T-helper 2 cell treated with Interferon-gamma antibody and Interleukin-4, amounts not matched to agents 5 μg/mL and 100 μg/mL, for 36 hours (primary cell): ENCODE measurements around the gene CNPY2.
"Not testable (repeated sequence)": the region's sequence is repeated elsewhere in the genome, so short reads cannot be mapped to it uniquely, and the experiment has no call there.

ENCODE experiments used
- DNase-seq: peaks from one replicate; pipeline ENCODE4 v3.0.0; 2021; ENCODE audit warnings: low spot score
- H3K27ac Mint-ChIP-seq: one replicate; pipeline ENCODE4 v1.8.0; 2021; ENCODE audit warnings: mild to moderate bottlenecking, mixed read lengths
- H3K27me3 Mint-ChIP-seq: one replicate; pipeline ENCODE4 v1.8.0; 2021; ENCODE audit warnings: low read depth, mixed read lengths
- H3K36me3 Mint-ChIP-seq: one replicate; pipeline ENCODE4 v1.8.0; 2021; ENCODE audit warnings: low read depth, mixed read lengths
- H3K4me1 Mint-ChIP-seq: one replicate; pipeline ENCODE4 v1.8.0; 2021; ENCODE audit warnings: low read depth, mixed read lengths
- H3K4me3 Mint-ChIP-seq: one replicate; pipeline ENCODE4 v1.8.0; 2022; ENCODE audit warnings: mild to moderate bottlenecking, moderate library complexity, mixed read lengths
- H3K9me3 Mint-ChIP-seq: one replicate; pipeline ENCODE4 v1.8.0; 2021; ENCODE audit warnings: mixed read lengths

Gene CNPY2

DNA sequence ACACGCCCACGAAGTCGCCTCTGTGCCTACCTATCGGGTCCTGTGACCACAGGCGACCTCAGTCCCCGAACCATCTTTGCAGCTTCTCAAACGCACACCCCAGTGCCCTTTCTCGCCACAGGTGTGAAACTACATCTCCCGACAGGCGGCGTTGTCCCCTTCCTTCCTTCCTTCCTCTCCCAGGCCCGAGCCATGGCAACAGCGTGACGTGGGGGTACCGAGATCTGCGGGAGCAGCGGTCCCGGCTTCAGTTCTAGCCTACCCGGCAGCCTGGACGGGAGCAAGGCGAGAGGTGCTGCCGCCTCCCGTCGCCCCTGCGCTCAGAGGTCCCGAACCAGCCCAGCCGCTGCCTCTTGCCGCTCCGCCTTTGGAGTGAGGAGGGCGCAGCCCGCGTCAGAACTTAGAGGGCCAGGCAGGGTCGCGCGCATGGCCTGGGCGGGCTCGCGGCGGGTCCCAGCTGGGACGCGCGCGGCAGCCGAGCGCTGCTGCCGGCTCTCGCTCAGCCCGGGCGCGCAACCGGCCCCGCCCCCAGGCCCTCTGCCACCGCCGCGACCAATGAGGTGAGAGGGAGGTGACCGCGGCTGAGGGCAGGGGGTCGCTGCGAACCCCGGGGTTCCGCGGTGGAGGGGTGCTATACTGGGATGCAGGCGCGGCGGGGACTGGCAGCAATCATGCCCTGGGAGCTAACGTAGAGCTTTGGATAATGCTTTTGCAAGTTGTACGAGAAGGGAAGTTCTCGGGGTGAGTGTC lies 48.9 kb downstream of the CNPY2 start, which contains the start of gene COQ10A:
Gene COQ10A, plus strand, starts transcription at position 250 of the 750 bp plus-strand sequence. Its CDS starts 177 bp downstream, at position 427.
- Mint-ChIP-seq H3K27me3 (no peaks in the 10 kb centered on the region), H3K4me3 (peak within 1 kb of the TSS; percentile 95), H3K4me1 (peaks cover 13% of the 10 kb centered on the region), H3K9me3 (no peaks in the 10 kb centered on the region), H3K27ac (peak within 1 kb of the TSS; percentile 93), H3K36me3 (peaks cover 15% of the 10 kb centered on the region)
- peak; percentile 83 for DNase-seq

- Mint-ChIP-seq H3K4me3 (peak overlapping the region; percentile 95), H3K27ac (peak overlapping the region; percentile 93), H3K4me1 (peaks cover 13% of the 10 kb centered on the region), H3K36me3 (peaks cover 12% of the 10 kb centered on the region)
- DNase-seq, H3K9me3 Mint-ChIP-seq, H3K27me3 Mint-ChIP-seq: not testable (repeated sequence)
These were observed 49.6 kb downstream of the CNPY2 start for GRCh38 chr12:56266068-56266692.

DNA sequence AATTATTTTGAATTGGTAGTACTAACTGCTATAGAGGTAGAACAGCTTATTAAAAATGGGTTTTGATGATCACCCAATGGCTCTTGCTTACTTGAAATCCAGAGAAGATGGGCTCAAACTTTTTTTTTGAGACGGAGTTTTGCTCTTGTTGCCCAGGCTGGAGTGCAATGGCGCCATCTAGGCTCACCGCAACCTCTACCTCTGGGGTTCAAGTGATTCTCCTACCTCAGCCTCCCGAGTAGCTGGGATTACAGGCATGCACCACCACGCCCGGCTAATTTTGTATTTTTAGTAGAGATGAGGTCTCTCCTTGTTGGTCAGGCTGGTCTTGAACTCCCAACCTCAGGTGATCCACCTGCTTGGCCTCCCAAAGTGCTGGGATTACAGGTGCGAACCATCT lies 52.8 kb downstream of the CNPY2 start:
- H3K4me1 Mint-ChIP-seq = peaks cover 16% of the 10 kb centered on the region
- H3K9me3 Mint-ChIP-seq, DNase-seq, H3K27ac Mint-ChIP-seq, H3K4me3 Mint-ChIP-seq, H3K36me3 Mint-ChIP-seq, H3K27me3 Mint-ChIP-seq: not testable (repeated sequence)

DNA sequence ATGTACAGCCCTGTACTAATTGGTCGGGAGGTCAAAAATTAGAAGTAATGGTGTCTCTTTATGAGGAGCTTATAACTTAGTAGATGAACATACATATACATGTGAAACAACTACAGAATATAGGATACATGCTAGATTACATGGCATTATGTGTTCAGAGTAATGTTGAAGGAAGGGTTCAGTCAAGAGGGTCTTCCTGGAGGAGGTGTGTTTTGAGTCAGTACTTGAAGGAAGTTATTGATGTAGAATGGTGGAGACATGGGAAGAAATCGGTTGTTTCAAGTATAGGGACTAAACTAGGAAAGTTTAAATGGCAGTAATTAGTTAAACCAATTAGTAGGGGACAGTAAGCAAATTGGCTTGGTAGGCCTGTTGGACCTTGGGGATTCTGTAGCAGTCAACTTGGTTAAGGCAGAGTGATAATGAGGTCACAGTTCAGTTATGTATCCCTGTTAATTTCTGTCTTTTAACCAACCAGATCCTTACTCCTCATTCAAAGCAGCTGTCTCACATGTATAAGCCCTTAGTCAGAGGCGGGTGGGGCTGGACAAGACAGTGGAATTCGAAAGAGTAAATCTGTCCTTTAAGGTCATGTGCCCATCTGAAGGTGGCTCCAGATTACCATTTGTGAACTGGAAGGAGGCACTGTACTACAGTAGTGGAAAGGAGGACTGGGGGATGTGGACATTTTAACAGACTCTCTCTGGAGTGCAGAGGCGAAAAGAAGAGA lies 54.1 kb downstream of the CNPY2 start:
- no peaks in the 10 kb centered on the region for H3K36me3 Mint-ChIP-seq
- H3K4me3 Mint-ChIP-seq = no peak overlapping the region
- H3K4me1 Mint-ChIP-seq = peaks cover 13% of the 10 kb centered on the region
- H3K27me3 Mint-ChIP-seq = no peaks in the 10 kb centered on the region
- no peak overlapping the region for H3K27ac Mint-ChIP-seq
- no peaks in the 10 kb centered on the region for H3K9me3 Mint-ChIP-seq
- no peak for DNase-seq

- Mint-ChIP-seq H3K4me1 (peaks cover 11% of the 10 kb centered on the region), H3K27ac (no peak overlapping the region), H3K27me3 (no peaks in the 10 kb centered on the region), H3K9me3 (no peaks in the 10 kb centered on the region), H3K4me3 (no peak overlapping the region), H3K36me3 (peaks cover 3% of the 10 kb centered on the region)
- no peak for DNase-seq
These were observed 54.9 kb downstream of the CNPY2 start for GRCh38 chr12:56260921-56261320.

GRCh38 chr12:56260380-56260779 lies 55.4 kb downstream of the CNPY2 start:
- DNase-seq = no peak
- no peak overlapping the region for H3K27ac Mint-ChIP-seq
- peaks cover 3% of the 10 kb centered on the region for H3K36me3 Mint-ChIP-seq
- H3K9me3 Mint-ChIP-seq = no peaks in the 10 kb centered on the region
- H3K27me3 Mint-ChIP-seq = no peaks in the 10 kb centered on the region
- peaks cover 10% of the 10 kb centered on the region for H3K4me1 Mint-ChIP-seq
- H3K4me3 Mint-ChIP-seq = peak overlapping the region; percentile 6
